Skeletal muscle tissue (tissue), 4 donors: ENCODE results near the gene VSTM4. TPM values are rescaled to one million over a fixed set of nuclear protein-coding genes. Genes with fewer than 3 reads are reported as not detected.
A peak's percentile ranks its signal among the peaks of the same experiment; 100 is the strongest.

Source experiments
- H3K27ac ChIP-seq: one replicate; pipeline ENCODE4 v1.7.0; 2013; ENCODE audit warnings: mild to moderate bottlenecking, low read depth, low read length, inconsistent platforms
- H3K27me3 ChIP-seq, 3 donors: one replicate each; pipeline ENCODE4 v1.7.0; 2013; ENCODE audit warnings: low read length in 3 of 3; ENCODE audit not compliant: control insufficient read depth in 3 of 3, insufficient read depth in 3 of 3
- H3K36me3 ChIP-seq, 3 donors: one replicate each; pipeline ENCODE4 v1.7.0; 2013; ENCODE audit warnings: low read length in 3 of 3; ENCODE audit not compliant: control insufficient read depth in 3 of 3, insufficient read depth in 3 of 3
- H3K4me1 ChIP-seq, 3 donors: one replicate each; pipeline ENCODE4 v1.7.0; 2013; ENCODE audit warnings: low read length in 3 of 3, mild to moderate bottlenecking in 3 of 3; ENCODE audit not compliant: control insufficient read depth in 3 of 3, insufficient read depth in 3 of 3
- H3K4me3 ChIP-seq, 3 donors: one replicate each; pipeline ENCODE4 v1.7.0; 2013; ENCODE audit warnings: low read length in 3 of 3
- H3K9ac ChIP-seq, 3 donors: one replicate each; pipeline ENCODE4 v1.7.0; 2013; ENCODE audit warnings: low read length in 3 of 3, mild to moderate bottlenecking in 3 of 3, moderate library complexity in 2 of 3, low read depth in 1 of 3
- H3K9me3 ChIP-seq, 3 donors: one replicate each; pipeline ENCODE4 v1.7.0; 2013; ENCODE audit warnings: low read length in 3 of 3; ENCODE audit not compliant: control insufficient read depth in 3 of 3
- total RNA-seq: library from RNA; depleted of rRNA; stranded (reverse); fragments of >200 nt; gene quantifications from one replicate; pipeline ENCODE4 v1.2.3, GENCODE V29; 2014
- donor health status: Osteomylitis.

The VSTM4 gene
- total RNA-seq, 1 donor from 2014 or later: 40.7 TPM

GRCh38 chr10:49149881-49150280, 34.6 kb upstream of the VSTM4 start:
- Histone ChIP-seq H3K27me3 (no peaks in the 10 kb centered on the region), H3K27ac (no peak overlapping the region), H3K36me3 (no peaks in the 10 kb centered on the region), H3K4me3 (no peak overlapping the region), H3K9ac (no peak overlapping the region), H3K4me1 (peaks cover 3 to 6% (median 6%) of the 10 kb centered on the region in 3 donors), H3K9me3 (peaks cover 0 to 3% (median 2%) of the 10 kb centered on the region in 3 donors)

GRCh38 chr10:49144058-49144720, 28.9 kb upstream of the VSTM4 start:
- H3K9ac ChIP-seq: no peak overlapping the region
- H3K4me1 ChIP-seq: peaks cover 14 to 15% (median 15%) of the 10 kb centered on the region in 3 donors
- no peaks in the 10 kb centered on the region for H3K36me3 ChIP-seq
- no peaks in the 10 kb centered on the region for H3K27me3 ChIP-seq
- no peak overlapping the region for H3K27ac ChIP-seq
- H3K4me3 ChIP-seq: no peak overlapping the region
- peaks cover 0 to 3% (median 2%) of the 10 kb centered on the region in 3 donors for H3K9me3 ChIP-seq

- Histone ChIP-seq H3K4me3 (no peak overlapping the region), H3K4me1 (peaks cover 18 to 21% (median 19%) of the 10 kb centered on the region in 3 donors), H3K27ac (no peak overlapping the region), H3K9ac (no peak overlapping the region), H3K27me3 (no peaks in the 10 kb centered on the region), H3K9me3 (peaks cover 0 to 3% (median 1%) of the 10 kb centered on the region in 3 donors), H3K36me3 (no peaks in the 10 kb centered on the region)
Measured at GRCh38 chr10:49143249-49143648, 27.9 kb upstream of the VSTM4 start.

- Histone ChIP-seq H3K9ac (no peak overlapping the region), H3K9me3 (no peaks in the 10 kb centered on the region), H3K4me1 (peaks cover 18 to 21% (median 19%) of the 10 kb centered on the region in 3 donors)
Measured at GRCh38 chr10:49141541-49142332, 26.4 kb upstream of the VSTM4 start.

GRCh38 chr10:49140304-49141177, 25.2 kb upstream of the VSTM4 start:
- H3K27ac ChIP-seq: peak overlapping the region; percentile 15
- no peaks in the 10 kb centered on the region for H3K9me3 ChIP-seq
- H3K4me3 ChIP-seq: no peak overlapping the region
- no peaks in the 10 kb centered on the region for H3K36me3 ChIP-seq
- H3K9ac ChIP-seq: no peak overlapping the region
- H3K27me3 ChIP-seq: no peaks in the 10 kb centered on the region
- peaks cover 20 to 21% (median 21%) of the 10 kb centered on the region in 3 donors for H3K4me1 ChIP-seq

More at GRCh38 chr10:49141541-49142332, 26.4 kb upstream of the VSTM4 start:
- H3K36me3 ChIP-seq: no peaks in the 10 kb centered on the region
- H3K27me3 ChIP-seq: no peaks in the 10 kb centered on the region
- H3K27ac ChIP-seq: no peak overlapping the region
- no peak overlapping the region for H3K4me3 ChIP-seq

GRCh38 chr10:49139846-49140195, 24.5 kb upstream of the VSTM4 start:
- Histone ChIP-seq H3K27ac (peak overlapping the region; percentile 76), H3K4me3 (no peak overlapping the region), H3K27me3 (no peaks in the 10 kb centered on the region), H3K9me3 (no peaks in the 10 kb centered on the region), H3K4me1 (peaks cover 20 to 24% (median 21%) of the 10 kb centered on the region in 3 donors), H3K9ac (no peak overlapping the region), H3K36me3 (no peaks in the 10 kb centered on the region)

- Histone ChIP-seq H3K27me3 (no peaks in the 10 kb centered on the region), H3K9me3 (no peaks in the 10 kb centered on the region), H3K4me1 (peaks cover 20 to 23% (median 21%) of the 10 kb centered on the region in 3 donors), H3K9ac (peak overlapping the region in 1 of 3 donors; percentile 41), H3K4me3 (no peak overlapping the region), H3K27ac (peak overlapping the region; percentile 76), H3K36me3 (no peaks in the 10 kb centered on the region)
Measured at GRCh38 chr10:49139028-49139845, 23.9 kb upstream of the VSTM4 start.

- Histone ChIP-seq H3K9ac (no peak overlapping the region), H3K4me1 (peaks cover 21 to 28% (median 26%) of the 10 kb centered on the region in 3 donors), H3K9me3 (no peaks in the 10 kb centered on the region), H3K27me3 (peaks cover 0 to 5% (median 0%) of the 10 kb centered on the region in 3 donors), H3K27ac (peak overlapping the region; percentile 76), H3K36me3 (no peaks in the 10 kb centered on the region), H3K4me3 (no peak overlapping the region)
Measured at GRCh38 chr10:49138361-49138891, 23.1 kb upstream of the VSTM4 start.

- no peak overlapping the region for H3K4me3 ChIP-seq
- H3K9ac ChIP-seq: no peak overlapping the region
- no peaks in the 10 kb centered on the region for H3K36me3 ChIP-seq
- peaks cover 0 to 13% (median 2%) of the 10 kb centered on the region in 3 donors for H3K27me3 ChIP-seq
- H3K9me3 ChIP-seq: no peaks in the 10 kb centered on the region
- H3K27ac ChIP-seq: peak overlapping the region; percentile 41
- peaks cover 22 to 35% (median 33%) of the 10 kb centered on the region in 3 donors for H3K4me1 ChIP-seq
Measured at GRCh38 chr10:49136525-49136924, 21.2 kb upstream of the VSTM4 start.
